HG03565 (cell line): ENCODE measurements around the gene MROH2A.
"Not testable (repeated sequence)": the region's sequence is repeated elsewhere in the genome, so short reads cannot be mapped to it uniquely, and the experiment has no call there.

Experiments used
- ATAC-seq: cut with Tn5 transposase; IDR thresholded peaks from one replicate; pipeline ENCODE4 v1.9.1; 2021; ENCODE audit warnings: mild to moderate bottlenecking, moderate library complexity; ENCODE audit not compliant: unreplicated experiment

MROH2A gene, protein sequence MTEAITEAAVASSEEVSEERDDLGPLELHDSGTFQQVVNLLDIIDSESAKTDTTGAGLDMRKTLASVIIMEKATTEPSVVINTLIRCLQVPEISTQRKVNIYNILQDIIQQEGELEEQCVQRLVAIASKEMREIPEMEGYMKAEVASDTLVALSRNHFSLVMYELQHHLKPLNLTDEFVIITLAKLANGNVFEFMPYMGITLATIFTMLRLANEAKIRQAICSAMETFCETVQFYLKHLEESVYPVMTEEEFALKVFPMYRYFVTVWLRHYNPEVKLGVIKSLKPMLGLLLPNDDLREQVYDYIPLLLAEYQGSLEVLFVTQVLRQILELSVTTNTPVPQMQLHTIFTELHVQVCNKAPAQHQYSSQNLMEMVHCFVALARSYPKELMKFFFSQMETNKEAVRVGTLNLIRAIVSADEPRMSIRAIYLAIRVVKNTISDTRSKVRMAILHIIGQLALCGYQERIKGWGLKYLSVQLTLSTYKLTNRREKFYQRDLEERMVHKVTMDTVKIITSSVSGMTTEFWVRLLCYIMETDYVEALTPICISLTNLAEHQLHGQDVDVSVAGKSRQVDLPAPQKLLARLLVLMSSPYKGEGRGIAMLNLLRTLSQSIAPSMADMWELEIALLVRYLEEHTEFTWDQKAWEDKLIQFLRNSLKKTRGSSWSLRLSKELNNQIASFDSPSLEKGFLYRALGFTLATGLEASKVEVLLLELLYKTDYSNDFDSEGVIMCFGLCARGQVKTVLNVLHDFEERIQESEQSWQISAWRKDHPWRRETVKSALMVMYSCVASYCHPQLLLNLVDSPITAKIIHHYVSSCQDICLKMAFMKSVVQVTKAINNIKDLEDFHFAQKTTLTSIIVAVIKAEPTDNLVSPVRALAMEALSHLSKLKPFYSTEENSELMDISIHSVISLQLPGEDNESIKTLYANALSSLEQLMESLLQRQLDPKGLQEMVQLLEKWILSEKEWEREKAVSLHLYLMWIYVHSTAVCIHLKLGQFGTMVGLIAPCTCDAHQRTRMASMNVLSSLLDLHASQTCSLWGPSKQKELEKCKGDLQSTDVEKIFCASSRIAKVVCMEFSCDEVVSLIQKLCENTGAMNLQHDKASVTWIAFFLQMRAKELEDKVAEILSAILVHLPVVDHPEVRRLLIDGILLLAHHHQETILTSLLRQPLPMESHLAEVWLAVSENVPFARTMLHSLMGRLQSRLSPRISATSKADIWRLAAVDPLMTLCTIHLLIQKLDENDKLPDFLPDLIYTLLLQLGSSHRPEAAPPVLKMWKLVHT (N-terminal part only)

DNA sequence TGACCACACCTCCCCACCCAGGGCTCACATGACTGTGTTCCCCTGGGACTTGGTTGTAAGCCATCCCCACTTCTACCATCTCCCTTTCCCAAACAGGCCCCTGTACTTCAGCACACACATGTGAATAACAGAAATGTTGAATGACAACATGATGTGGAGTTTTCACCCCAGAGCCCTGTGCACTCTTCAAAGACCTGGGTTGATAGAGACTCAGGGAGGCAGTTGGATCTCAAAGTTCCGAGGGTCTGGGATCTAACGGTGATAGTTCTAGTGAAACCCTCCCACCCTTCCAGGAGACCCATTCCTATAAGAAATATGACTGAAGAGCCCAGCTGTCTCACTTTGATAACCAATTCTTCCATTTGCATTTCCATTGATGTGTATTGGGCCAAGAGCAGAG is at the start of gene MROH2A:
Gene MROH2A, plus strand, starts transcription at position 301 of the 400 bp plus-strand sequence. CDS start 1,029 bp downstream, outside the sequence.
- ATAC-seq: no peak

DNA sequence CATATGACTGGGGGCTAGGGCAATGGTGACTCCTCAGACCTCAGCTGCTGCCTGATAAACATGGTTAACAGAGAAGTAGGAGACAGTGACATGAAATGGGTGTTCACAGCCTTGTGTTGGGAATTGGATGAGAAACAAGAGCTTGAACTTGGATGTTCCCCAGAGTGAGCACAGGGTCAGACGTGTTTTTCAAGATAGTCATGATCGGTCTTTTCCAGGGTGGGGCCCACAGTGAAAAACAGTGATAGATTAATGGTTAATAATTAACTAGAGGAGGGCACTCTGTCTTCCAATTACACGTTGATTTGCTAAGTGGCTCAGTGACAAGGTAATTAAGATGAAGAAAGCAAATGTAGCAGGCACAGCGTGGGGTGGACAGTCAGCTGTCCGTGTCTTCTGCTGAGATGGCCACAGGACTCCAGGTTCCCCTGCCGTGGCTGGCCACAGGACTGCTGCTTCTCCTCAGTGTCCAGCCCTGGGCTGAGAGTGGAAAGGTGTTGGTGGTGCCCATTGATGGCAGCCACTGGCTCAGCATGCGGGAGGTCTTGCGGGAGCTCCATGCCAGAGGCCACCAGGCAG is 49.3 kb upstream of the MROH2A start, which contains the start of gene UGT1A3:
Gene UGT1A3, plus strand, starts transcription at position 320 of the 579 bp plus-strand sequence. Its CDS starts 85 bp downstream, at position 405.
- ATAC-seq: no peak

DNA sequence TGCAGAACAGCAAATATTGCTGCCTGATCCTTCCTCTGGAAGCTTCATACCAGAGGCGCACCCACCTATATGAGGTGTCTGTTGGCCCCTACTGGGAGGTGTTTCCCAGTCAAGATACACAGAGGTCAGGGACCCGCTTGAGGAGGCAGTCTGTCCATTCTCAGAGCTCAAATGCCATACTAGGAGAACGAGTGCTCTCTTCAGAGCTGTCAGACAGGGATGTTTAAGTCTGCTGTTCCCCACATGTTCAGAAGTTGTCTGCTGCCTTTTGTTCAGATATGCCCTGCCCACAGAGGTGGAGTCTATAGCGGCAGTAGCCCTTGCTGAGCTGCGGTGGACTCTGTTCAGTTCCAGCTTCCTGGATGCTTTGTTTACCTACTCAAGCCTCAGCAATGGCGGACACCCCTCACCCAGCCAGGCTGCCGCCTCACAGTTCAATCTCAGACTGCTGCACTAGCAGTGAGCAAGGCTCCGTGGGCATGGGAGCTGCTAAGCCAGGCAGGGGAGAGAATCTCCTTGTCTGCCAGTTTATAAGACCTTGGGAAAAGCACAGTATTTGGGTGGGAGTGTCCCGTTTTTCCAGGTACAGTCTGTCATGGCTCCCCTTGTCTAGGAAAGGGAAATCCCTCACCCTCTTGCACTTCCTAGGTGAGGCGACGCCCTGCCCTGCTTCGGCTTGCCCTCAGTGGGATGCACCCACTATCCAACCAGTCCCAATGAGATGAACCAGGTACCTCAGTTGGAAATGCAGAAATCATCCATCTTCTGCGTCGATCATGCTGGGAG is 41.1 kb upstream of the MROH2A start:
- not testable (repeated sequence) for ATAC-seq

DNA sequence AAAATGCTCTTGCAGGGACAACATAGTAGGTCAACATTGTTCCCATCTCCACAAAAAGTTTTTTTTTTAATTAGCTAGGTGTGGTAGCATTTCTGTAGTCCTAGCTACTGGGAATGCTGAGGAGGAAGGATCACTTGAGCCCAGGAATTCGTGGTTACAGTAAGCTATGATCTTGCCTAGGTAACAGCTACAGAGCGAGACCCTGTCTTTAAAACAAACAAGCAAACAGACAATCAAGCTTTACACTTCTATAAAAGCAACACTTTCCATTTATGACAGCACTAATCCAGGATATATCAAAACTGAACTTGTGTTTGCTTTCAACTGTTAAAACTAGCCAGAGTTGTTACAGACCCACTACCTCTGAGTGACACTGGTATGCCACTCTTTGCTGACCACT is 37.3 kb upstream of the MROH2A start:
- no peak for ATAC-seq

DNA sequence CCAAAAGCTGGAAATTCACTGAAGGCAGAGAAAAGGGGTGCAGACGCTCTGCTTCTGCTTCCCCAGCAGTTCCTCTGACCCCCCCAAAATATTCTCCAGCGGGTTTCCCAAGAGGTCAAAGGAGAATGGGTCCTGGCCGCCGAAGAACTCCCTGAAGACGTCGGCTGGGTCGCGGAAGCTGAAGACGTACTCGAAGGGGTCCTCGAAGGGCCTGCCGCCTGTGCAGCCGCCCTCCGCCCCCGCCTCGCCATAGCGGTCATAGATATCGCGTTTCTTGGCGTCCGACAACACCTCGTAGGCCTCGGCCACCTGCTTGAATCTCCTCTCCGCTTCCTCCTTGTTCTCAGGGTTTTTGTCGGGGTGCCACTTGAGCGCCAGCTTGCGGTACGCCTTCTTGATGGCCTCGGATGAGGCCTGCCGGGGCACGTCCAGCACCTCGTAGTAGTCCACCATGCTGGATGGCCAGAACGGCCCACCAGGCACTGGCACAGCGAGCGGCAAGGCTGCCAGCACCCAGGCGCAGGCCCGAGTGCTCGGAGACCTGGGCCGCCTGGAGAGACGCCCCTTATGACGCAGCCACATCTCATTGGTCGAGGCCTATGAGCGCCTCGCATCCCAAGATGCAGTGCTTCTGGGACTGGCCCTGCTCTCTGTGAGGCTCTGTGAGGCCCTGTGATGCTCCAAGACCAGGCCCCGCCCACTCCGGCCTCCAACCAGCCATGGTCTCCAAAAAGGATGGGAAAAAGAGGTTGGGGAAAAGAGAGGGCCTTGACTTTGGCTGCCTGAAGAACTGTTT is 34.5 kb upstream of the MROH2A start:
- no peak for ATAC-seq

DNA sequence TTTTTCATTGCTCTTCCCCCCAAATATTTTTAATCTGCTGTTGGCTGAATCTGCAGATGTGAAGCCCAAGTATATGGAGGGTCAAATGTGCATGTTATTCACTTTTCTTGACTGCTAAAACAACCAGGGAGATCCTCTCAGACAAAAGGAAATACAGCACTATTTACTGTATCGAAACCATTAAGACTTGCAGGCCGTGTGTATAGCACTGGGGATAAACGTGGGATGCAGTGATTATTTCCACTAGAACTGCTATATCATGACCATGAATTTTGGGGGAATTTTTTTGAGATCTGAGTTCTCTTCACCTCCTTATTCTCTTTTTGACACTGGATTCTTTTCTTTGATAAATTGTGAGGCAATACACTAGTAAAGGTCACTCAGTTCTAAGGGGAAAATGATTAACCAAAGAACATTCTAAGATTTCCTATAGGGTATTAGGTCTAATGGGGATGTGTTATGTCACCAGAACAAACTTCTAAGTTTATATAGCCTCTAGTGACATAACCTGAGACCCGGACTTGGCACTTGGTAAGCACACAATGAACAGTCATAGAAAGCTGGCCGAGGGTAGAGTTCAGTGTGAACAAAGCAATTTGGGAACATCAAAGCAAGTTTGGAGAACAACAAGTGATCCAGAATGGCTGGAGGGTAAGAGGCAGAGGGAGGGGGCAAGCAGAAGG is 32.9 kb upstream of the MROH2A start:
- no peak for ATAC-seq

DNA sequence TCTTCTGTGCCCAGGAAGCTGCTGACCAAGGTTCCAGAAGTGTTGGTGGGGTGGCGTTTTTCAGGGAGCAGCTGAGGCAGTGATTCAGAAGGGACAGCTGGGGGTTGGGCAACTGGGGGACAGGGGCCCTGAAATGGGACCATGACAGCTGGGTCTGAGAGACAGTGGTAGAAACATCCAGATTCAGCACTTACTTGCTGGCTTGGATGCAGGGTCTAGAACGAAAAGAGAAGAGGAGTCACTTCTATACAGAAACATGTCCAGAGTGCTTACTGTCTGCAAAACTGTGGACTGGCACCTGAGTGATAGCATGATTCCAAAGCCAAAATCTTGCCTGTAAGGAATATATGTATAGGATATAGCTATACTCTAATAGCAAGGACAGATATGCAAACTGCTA is 32.3 kb upstream of the MROH2A start:
- ATAC-seq: not testable (repeated sequence)

DNA sequence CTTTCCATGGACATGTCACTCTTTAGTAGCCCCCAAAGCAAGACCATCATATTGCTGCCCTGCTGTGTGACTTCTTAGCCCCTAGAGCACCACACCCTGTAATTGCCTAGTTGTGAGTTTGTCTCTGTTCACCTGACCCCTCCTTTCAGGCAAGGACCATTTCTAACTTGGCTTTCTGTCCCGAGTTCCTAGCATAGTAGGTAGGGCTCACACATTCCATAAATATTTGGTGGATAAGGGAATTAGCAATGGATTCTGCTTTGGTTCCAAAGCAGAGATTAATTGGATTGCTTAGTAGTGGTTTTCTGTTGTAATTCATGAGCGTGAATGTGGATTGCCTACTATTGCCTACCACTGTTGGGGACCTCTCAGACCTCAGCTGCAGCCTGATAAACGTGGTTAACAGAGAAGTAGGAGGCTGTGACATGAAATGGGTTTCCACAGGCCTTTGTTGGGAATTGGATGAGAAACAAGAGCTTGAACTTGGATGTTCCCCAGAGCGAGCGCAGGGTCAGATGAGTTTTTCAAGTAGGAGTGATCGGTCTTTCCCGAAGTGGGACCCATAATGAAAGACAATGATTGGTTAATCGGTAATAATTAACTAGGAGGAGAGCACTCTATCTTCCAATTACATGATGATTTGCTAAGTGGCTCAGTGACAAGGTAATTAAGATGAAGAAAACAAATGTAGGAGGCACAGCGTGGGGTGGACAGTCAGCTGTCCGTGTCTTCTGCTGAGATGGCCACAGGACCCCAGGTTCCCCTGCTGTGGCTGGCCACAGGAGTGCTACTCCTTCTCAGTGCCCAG is 31.5 kb upstream of the MROH2A start:
- ATAC-seq: no peak

DNA sequence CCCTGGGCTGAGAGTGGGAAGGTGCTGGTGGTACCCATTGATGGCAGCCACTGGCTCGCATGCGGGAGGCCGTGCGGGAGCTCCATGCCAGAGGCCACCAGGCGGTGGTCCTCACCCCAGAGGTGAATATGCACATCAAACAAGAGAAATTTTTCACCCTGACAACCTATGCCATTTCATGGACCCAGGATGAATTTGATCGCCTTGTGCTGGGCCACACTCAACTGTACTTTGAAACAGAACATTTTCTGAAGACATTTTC is 30.9 kb upstream of the MROH2A start:
- no peak for ATAC-seq

DNA sequence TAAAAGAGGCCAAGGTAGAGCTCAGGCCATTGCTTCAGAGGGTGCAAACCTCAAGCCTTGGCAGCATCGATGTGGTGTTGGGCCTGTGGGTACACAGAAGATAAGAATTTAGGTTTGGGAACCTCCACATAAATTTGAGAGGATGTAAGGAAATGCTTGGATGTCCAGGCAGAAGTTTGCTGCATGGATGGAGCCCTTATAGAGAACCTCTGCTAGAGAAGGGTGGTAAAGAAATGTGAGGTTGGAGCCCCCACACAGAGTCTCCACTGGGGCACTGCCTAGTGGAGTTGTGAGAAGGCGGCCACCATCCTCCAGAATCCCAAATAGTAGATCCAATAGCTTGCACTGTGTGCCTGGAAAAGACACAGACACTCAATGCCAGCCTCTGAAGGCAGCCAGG is 27.4 kb upstream of the MROH2A start:
- ATAC-seq: not testable (repeated sequence)

DNA sequence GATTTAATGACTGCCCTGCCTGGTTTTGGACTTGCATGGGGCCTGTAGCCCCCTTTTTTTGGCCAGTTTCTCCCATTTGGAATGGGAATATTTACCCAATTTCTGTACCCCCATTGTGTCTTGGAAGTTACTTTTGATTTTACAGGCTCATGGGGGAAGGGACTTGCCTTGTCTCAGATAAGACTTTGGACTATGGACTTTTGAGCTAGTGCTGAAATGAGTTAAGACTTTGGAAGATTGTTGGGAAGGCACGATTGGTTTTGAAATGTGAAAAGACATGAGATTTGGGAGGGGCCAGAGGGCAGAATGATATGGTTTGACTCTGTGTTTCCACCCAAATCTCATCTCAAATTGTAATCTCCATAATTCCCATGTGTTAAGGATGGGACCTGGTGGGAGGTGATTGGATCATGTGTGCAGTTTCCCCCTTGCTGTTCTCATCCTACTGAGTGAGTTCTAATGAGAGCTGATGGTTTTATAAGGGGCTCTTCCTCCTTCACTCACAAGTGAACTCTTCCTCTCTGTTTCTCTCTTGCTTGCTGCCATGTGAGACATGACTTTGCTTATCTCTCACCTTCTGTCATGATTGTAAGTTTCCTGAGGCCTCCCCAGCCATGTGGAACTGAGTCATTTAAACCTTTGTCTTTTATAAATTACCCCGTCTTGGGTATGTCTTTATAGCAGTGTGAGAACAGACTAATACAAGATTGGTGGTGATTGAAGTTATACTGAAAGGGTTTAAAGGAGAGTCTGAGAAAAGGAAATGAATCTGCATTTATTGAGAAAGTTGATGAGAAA is 26.7 kb upstream of the MROH2A start:
- not testable (repeated sequence) for ATAC-seq

DNA sequence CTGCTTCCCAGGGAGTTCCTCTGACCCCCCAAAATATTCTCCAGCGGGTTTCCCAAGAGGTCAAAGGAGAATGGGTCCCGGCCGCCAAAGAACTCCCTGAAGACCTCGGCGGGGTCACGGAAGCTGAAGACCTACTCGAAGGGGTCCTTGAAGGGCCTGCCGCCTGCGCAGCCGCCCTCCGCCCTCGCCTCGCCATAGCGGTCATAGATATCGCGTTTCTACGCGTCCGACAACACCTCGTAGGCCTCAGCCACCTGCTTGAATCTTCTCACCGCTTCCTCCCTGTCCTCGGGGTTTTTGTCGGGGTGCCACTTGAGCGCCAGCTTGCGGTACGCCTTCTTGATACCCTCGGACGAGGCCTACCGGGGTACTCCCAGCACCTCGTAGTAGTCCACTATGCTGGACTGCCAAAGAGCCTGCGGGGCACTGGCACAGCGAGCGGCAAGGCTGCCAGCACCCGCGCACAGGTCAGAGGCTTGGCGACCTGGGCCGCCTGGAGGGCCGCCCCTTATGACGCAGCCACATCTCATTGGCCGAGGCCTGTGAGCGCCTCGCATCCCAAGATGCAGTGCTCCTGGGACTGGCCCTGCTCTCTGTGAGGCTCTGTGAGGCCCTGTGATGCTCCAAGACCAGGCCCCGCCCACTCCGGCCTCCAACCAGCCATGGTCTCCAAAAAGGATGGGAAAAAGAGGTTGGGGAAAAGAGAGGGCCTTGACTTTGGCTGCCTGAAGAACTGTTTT is 23.1 kb upstream of the MROH2A start:
- ATAC-seq: no peak

DNA sequence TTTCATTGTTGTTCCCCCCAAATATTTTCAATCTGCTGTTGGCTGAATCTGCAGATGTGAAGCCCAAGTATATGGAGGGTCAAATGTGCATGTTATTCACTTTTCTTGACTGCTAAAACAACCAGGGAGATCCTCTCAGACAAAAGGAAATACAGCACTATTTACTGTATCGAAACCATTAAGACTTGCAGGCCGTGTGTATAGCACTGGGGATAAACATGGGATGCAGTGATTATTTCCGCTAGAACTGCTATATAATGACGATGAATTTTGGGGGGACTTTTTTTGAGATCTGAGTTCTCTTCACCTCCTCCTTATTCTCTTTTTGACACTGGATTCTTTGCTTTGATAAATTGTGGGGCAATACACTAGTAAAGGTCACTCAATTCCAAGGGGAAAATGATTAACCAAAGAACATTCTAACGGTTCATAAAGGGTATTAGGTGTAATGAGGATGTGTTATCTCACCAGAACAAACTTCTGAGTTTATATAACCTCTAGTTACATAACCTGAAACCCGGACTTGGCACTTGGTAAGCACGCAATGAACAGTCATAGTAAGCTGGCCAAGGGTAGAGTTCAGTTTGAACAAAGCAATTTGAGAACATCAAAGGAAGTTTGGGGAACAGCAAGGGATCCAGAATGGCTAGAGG is 21.6 kb upstream of the MROH2A start:
- no peak for ATAC-seq

DNA sequence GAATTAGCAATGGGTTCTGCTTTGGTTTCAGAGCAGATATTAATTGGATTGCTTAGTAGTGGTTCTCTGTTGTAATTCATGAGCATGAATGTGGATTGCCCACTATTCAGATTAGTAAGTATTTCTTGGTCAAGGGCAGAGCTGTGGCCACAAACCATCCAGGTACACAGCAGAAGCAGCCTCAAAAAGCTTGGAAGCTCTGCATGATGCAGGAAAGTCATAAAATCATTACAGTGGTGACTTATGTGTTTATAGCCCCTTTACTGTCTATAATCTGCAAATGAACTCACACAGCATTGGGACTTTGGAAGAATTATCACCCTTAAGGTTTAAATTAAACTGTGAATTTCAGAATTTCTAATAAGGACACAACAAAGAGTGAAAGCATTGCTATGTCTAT is 20.0 kb upstream of the MROH2A start:
- ATAC-seq: no peak

DNA sequence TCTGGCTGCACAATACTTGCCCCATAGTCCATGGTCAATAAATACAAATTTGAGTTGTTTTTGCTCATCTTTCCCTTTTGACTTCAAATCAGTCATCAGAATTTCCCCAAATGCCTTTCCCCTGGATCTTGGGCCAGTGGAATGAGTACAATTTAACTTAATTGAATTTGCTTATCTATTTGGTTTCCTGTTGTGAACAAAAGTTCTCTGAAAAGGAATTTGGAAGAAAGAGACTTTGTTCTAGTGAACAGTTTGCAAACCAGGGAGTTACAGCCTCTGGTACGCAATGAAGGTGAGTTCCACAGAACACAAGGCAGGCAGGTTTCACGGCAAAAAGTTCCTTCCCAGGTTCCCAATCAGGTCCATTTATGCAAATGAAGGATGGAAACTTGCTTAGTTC is 19.3 kb upstream of the MROH2A start:
- ATAC-seq: no peak

DNA sequence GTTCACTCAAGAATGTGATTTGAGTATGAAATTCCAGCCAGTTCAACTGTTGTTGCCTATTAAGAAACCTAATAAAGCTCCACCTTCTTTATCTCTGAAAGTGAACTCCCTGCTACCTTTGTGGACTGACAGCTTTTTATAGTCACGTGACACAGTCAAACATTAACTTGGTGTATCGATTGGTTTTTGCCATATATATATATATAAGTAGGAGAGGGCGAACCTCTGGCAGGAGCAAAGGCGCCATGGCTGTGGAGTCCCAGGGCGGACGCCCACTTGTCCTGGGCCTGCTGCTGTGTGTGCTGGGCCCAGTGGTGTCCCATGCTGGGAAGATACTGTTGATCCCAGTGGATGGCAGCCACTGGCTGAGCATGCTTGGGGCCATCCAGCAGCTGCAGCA is 18.1 kb upstream of the MROH2A start, which contains the start of gene UGT1A1:
Gene UGT1A1, plus strand, starts transcription at position 228 of the 400 bp plus-strand sequence. Its CDS starts 18 bp downstream, at position 246.
- ATAC-seq: no peak
